H9 (cell line): ENCODE results near the gene RNF220. TPM values are rescaled to one million over a fixed set of nuclear protein-coding genes. Genes with fewer than 3 reads are reported as not detected.

Source experiments
- DNase-seq: peaks from one replicate; pipeline ENCODE4 v3.0.0-alpha.2; 2017
- H2AFZ ChIP-seq: one replicate; pipeline ENCODE4 v1.6.1; 2013; ENCODE audit warnings: mild to moderate bottlenecking, low read length, control low read depth, moderate library complexity
- H2AK5ac ChIP-seq: 2 replicates; pipeline ENCODE4 v1.6.1; 2013; ENCODE audit warnings: low read length, control low read depth, mixed read lengths; ENCODE audit not compliant: insufficient read length
- H2BK120ac ChIP-seq: one replicate; pipeline ENCODE4 v1.6.1; 2013; ENCODE audit warnings: low read depth, mild to moderate bottlenecking, low read length, control low read depth, inconsistent platforms; ENCODE audit not compliant: poor library complexity, severe bottlenecking
- H2BK12ac ChIP-seq: 2 replicates; pipeline ENCODE4 v1.6.1; 2013; ENCODE audit warnings: low read length, control low read depth, mixed read lengths, low read depth; ENCODE audit not compliant: insufficient read length
- H2BK15ac ChIP-seq: 2 replicates; pipeline ENCODE4 v1.6.1; 2013; ENCODE audit warnings: low read depth, low read length, control low read depth
- H2BK20ac ChIP-seq: one replicate; pipeline ENCODE4 v1.6.1; 2013; ENCODE audit warnings: low read depth, mild to moderate bottlenecking, low read length, control low read depth, inconsistent platforms; ENCODE audit not compliant: poor library complexity, severe bottlenecking
- H2BK5ac ChIP-seq: 2 replicates; pipeline ENCODE4 v1.6.1; 2013; ENCODE audit warnings: low read length, control low read depth, mixed read lengths; ENCODE audit not compliant: insufficient read length
- H3K14ac ChIP-seq: 2 replicates; pipeline ENCODE4 v1.6.1; 2013; ENCODE audit warnings: low read length, control low read depth; ENCODE audit not compliant: insufficient read depth
- H3K18ac ChIP-seq: 2 replicates; pipeline ENCODE4 v1.6.1; 2013; ENCODE audit warnings: low read depth, mild to moderate bottlenecking, mixed read lengths, low read length, control low read depth; ENCODE audit not compliant: insufficient read length
- H3K23ac ChIP-seq: 2 replicates; pipeline ENCODE4 v1.6.1; 2013; ENCODE audit warnings: low read length, control low read depth, mixed read lengths, low read depth; ENCODE audit not compliant: insufficient read length
- H3K23me2 ChIP-seq: 2 replicates; pipeline ENCODE4 v1.6.1; 2013; ENCODE audit warnings: low read depth, mild to moderate bottlenecking, mixed read lengths, low read length, control low read depth; ENCODE audit not compliant: insufficient read length, poor library complexity, severe bottlenecking
- H3K27ac ChIP-seq: 2 replicates; pipeline ENCODE4 v1.5.1; 2013; ENCODE audit warnings: low read length, control low read depth, mixed read lengths, low read depth; ENCODE audit not compliant: insufficient read length
- H3K27me3 ChIP-seq: 2 replicates; pipeline ENCODE4 v1.6.1; 2013; ENCODE audit warnings: low read length, control low read depth, inconsistent platforms; ENCODE audit not compliant: insufficient read depth
- H3K4ac ChIP-seq: 2 replicates; pipeline ENCODE4 v1.6.1; 2013; ENCODE audit warnings: low read depth, mild to moderate bottlenecking, control low read depth, inconsistent platforms, low read length, moderate library complexity
- H3K4me1 ChIP-seq: 2 replicates; pipeline ENCODE4 v1.6.1; 2013; ENCODE audit warnings: low read length, control low read depth, inconsistent platforms; ENCODE audit not compliant: insufficient read depth
- H3K4me2 ChIP-seq: 2 replicates; pipeline ENCODE4 v1.6.1; 2013; ENCODE audit warnings: low read length, control low read depth, mixed read lengths; ENCODE audit not compliant: insufficient read length, insufficient read depth
- H3K56ac ChIP-seq: 2 replicates; pipeline ENCODE4 v1.6.1; 2013; ENCODE audit warnings: low read depth, mild to moderate bottlenecking, mixed read lengths, low read length, control low read depth; ENCODE audit not compliant: insufficient read length
- H3K79me1 ChIP-seq: 2 replicates; pipeline ENCODE4 v1.6.1; 2013; ENCODE audit warnings: low read depth, mild to moderate bottlenecking, moderate library complexity, low read length, control low read depth, inconsistent platforms; ENCODE audit not compliant: insufficient read depth, poor library complexity, severe bottlenecking
- H3K79me2 ChIP-seq: 2 replicates; pipeline ENCODE4 v1.6.1; 2013; ENCODE audit warnings: low read length, control low read depth, inconsistent platforms; ENCODE audit not compliant: insufficient read depth
- H3K9ac ChIP-seq: 2 replicates; pipeline ENCODE4 v1.6.1; 2013; ENCODE audit warnings: low read length, control low read depth, mixed read lengths; ENCODE audit not compliant: insufficient read length; ENCODE audit errors: extremely low read depth
- H3K9me3 ChIP-seq: one replicate; pipeline ENCODE4 v1.6.1; 2013; ENCODE audit warnings: low read depth, low read length, inconsistent platforms; ENCODE audit not compliant: control insufficient read depth
- H3T11ph ChIP-seq: one replicate; pipeline ENCODE4 v1.6.1; 2013; ENCODE audit warnings: mild to moderate bottlenecking, low read length, control low read depth, inconsistent platforms
- H4K20me1 ChIP-seq: one replicate; pipeline ENCODE4 v1.6.1; 2013; ENCODE audit not compliant: control insufficient read depth, insufficient read length, insufficient read depth
- H4K5ac ChIP-seq: 2 replicates; pipeline ENCODE4 v1.6.1; 2013; ENCODE audit warnings: low read depth, mild to moderate bottlenecking, mixed read lengths, low read length, control low read depth; ENCODE audit not compliant: insufficient read length
- H4K8ac ChIP-seq: replicated peaks from 2 replicates; pipeline ENCODE4 v1.6.1; 2013; ENCODE audit warnings: low read length, control low read depth, mixed read lengths, low read depth; ENCODE audit not compliant: insufficient read length
- H4K91ac ChIP-seq: 2 replicates; pipeline ENCODE4 v1.6.1; 2013; ENCODE audit warnings: low read depth, mild to moderate bottlenecking, moderate library complexity, mixed read lengths, low read length, control low read depth; ENCODE audit not compliant: insufficient read length
- H3K27ac Mint-ChIP-seq, 3 experiments: 2 replicates in 2 of 3; 3 replicates in 1 of 3; pipeline ENCODE4 v1.8.0; 2020 to 2021; ENCODE audit warnings: mixed read lengths in 3 of 3, mild to moderate bottlenecking in 1 of 3, moderate library complexity in 1 of 3
- H3K27me3 Mint-ChIP-seq: 2 replicates; pipeline ENCODE4 v1.8.0; 2021; ENCODE audit warnings: low read depth, mild to moderate bottlenecking, moderate library complexity, mixed read lengths
- H3K36me3 Mint-ChIP-seq, 3 experiments: 2 replicates in 2 of 3; 3 replicates in 1 of 3; pipeline ENCODE4 v1.8.0; 2020 to 2021; ENCODE audit warnings: low read depth in 3 of 3, mixed read lengths in 3 of 3; ENCODE audit not compliant: insufficient read depth in 1 of 3
- H3K4me1 Mint-ChIP-seq, 2 experiments: 2 replicates each; pipeline ENCODE4 v1.8.0; 2020; ENCODE audit warnings: mixed read lengths in 2 of 2
- H3K4me3 Mint-ChIP-seq, 2 experiments: 2 replicates in 1 of 2; 3 replicates in 1 of 2; pipeline ENCODE4 v1.8.0; 2020 to 2021; ENCODE audit warnings: mild to moderate bottlenecking in 2 of 2, mixed read lengths in 2 of 2, moderate library complexity in 1 of 2
- H3K9me3 Mint-ChIP-seq, 2 experiments: 2 replicates in 1 of 2; 3 replicates in 1 of 2; pipeline ENCODE4 v1.8.0; 2020; ENCODE audit warnings: mild to moderate bottlenecking in 2 of 2, mixed read lengths in 2 of 2, moderate library complexity in 1 of 2
- WGBS: extraction: QIAGEN DNeasy Blood & Tissue Kit; methylation state at CpG from one replicate; pipeline ENCODE4 v1.1.7; 2013; ENCODE audit warnings: missing lambda C conversion rate, low lambda C conversion rate, mixed read lengths; ENCODE audit not compliant: insufficient read length; ENCODE audit errors: extremely low coverage; 5-methylcytosine and 5-hydroxymethylcytosine counted together
- total RNA-seq: library from RNA; stranded (reverse); gene quantifications from 2 replicates; pipeline ENCODE4 v1.2.1, GENCODE V29; 2021
- TF ChIP-seq, protein P1 (sequence below): fragments of 200-600 bp; sonication (generic); conservative IDR thresholded peaks from 3 replicates; pipeline ENCODE4 v1.8.0; 2021; ENCODE audit warnings: antibody characterized with exemption, mild to moderate bottlenecking

The RNF220 gene
- total RNA-seq, 1 experiment from 2014 or later = 109 TPM

GRCh38 chr1:44695671-44696070, 290.6 kb downstream of the RNF220 start:
- Histone ChIP-seq H3K9me3 (no peaks in the 10 kb centered on the region), H3K4ac (no peak overlapping the region), H3K56ac (no peak overlapping the region), H2BK5ac (no peak overlapping the region), H4K91ac (no peak overlapping the region), H2BK15ac (no peak overlapping the region), H2BK120ac (no peak overlapping the region), H3K23ac (no peak overlapping the region), H3K23me2 (no peaks in the 10 kb centered on the region), H3K27me3 (no peaks in the 10 kb centered on the region), H2AFZ (no peak overlapping the region), H3K79me1 (no peaks in the 10 kb centered on the region), H2BK20ac (no peak overlapping the region), H3T11ph (no peak overlapping the region), H3K14ac (no peak overlapping the region), H3K4me2 (no peak overlapping the region), H4K5ac (no peak overlapping the region), H3K79me2 (no peaks in the 10 kb centered on the region), H3K4me1 (no peaks in the 10 kb centered on the region), H2BK12ac (no peak overlapping the region), H4K20me1 (no peaks in the 10 kb centered on the region), H4K8ac (no peak overlapping the region), H3K18ac (no peak overlapping the region), H3K9ac (no peak overlapping the region), H2AK5ac (no peak overlapping the region), H3K27ac (no peak overlapping the region)
- Mint-ChIP-seq H3K27me3 (peaks cover 5% of the 10 kb centered on the region), H3K36me3 (no peaks in the 10 kb centered on the region), H3K27ac (no peak overlapping the region), H3K9me3 (no peaks in the 10 kb centered on the region), H3K4me3 (no peak overlapping the region), H3K4me1 (peaks cover 0 to 5% of the 10 kb centered on the region in 2 experiments; a peak in 2 of 4 replicates)
- WGBS = no CpG with 5 or more reads among the region's 4 CpGs
- DNase-seq = no peak
- TF ChIP-seq, protein P1, sequence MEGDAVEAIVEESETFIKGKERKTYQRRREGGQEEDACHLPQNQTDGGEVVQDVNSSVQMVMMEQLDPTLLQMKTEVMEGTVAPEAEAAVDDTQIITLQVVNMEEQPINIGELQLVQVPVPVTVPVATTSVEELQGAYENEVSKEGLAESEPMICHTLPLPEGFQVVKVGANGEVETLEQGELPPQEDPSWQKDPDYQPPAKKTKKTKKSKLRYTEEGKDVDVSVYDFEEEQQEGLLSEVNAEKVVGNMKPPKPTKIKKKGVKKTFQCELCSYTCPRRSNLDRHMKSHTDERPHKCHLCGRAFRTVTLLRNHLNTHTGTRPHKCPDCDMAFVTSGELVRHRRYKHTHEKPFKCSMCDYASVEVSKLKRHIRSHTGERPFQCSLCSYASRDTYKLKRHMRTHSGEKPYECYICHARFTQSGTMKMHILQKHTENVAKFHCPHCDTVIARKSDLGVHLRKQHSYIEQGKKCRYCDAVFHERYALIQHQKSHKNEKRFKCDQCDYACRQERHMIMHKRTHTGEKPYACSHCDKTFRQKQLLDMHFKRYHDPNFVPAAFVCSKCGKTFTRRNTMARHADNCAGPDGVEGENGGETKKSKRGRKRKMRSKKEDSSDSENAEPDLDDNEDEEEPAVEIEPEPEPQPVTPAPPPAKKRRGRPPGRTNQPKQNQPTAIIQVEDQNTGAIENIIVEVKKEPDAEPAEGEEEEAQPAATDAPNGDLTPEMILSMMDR = no peak
